Stimulated activated CD8-positive, alpha-beta memory T cell treated with anti-CD3 and anti-CD28 coated beads, Interleukin-12 subunit alpha, Interleukin-12 subunit beta, amount 100 ng/mL, for 4 hours (primary cell): ENCODE data around the gene LRMDA.

Experiments
- DNase-seq: peaks from one replicate; pipeline ENCODE4 v3.0.0-alpha.2; 2020; ENCODE audit warnings: low read depth

Gene LRMDA

DNA sequence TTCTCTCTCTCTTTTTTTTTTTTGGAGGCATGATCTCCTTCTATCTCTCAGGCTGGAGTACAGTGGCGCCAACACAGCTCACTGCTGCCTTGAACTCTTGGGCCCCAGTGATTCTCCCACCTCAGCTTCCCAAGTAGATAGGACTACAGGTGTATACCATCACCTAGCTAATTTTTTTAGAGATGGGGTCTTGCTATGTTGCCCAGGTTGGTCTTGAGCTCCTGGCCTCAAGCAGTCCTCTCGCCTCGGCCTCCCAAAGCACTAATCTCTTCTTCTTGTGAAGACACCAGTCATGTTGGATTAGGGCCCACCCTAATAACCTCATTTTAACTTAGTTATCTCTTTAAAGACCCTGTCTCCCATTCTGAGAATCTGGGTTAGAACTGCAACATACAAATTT lies 45.6 kb downstream of the LRMDA start:
- DNase-seq, result no peak

DNA sequence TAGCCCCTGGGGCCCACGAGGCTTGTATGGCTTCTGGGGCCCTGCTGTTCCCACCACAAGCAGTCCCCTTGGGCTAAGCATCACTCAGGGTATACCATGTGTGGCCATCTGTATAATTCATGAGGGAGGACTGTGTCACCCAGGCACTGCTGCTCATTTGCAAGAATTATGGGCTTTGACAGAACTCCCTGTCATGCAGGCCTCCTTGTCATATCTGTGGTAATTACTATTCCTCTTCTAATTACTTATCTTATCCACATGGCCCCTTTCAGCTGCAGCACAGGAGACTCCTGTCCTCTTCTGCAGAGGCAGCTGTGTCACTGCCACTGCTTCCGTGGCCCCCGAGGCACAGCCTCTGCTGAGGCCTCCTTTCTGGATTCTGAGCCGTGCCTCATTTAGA lies 46.3 kb downstream of the LRMDA start:
- no peak for DNase-seq

DNA sequence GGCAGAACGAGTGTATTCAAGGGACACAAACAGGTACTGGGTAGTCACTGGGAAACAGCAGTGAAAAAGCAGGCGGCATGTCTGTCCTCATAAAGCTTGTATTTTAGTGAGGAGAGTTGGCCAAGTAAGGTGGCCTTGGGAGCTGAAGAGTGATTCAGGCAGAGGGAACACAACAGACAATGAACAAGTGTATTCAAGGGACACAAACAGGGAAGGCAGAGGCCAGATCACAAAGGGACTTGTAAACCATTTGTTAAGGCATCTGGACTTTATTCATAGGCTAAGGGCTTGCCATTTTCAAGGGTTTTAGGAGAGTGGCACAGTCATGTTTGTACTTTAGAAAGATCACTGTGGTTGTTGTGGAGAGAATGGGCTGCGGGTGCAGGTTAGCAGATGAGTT lies 49.0 kb downstream of the LRMDA start:
- DNase-seq, result no peak

DNA sequence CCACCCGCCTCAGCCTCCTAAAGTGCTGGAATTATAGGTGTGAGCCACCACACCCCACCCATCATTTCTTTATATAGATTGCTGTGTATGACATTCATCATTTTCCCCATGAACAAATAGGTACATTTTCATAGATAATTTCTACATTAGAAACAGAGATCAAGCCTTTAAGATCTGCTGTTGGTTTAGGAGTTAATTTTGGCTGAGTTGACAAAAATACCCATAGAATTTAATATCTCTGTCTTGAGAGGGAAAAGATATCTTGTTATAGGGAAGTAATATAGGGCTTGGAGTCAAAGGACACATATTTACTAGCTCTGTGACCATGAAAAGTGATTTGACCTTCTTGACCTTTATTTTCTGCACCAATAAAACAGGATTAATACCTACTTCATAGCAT lies 51.8 kb downstream of the LRMDA start:
- DNase-seq, result no peak

DNA sequence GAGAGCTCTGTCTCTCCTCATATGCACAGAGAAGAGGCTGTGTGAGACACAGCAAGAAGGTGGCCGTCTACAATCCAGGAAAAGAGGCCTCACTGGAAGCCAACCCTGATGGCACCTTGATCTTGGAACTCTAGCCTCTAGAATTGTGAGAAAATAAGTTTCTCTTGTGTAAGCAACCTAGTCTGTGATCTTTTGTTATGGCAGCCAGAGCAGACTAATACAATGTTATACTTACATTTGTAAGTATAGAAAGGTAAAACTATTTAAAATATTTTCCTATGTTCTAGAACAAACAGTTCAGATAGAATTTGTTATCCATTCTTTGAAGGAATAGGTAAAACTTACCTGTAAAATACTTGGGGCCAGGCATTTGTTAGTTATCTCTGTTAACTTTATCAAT lies 53.3 kb downstream of the LRMDA start:
- DNase-seq, result no peak

DNA sequence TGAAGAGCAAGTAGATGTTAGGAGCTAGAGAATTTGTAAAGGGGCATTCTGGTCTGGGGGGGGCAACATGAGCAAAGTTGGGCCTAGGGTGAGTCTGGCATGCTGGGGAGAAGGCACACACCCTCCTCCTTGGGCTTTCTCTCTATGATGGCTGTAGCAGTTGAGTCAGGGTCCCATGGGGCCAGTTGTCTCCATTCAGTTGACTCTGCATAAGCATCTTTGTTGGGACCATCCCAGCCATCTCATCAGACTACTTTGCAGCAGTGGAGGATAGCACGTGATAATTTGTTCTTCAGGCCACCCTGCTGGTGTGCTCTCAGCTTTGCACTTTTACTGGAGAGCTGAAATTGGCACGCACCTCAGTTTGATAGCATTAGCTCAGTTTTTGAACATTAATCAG lies 55.2 kb downstream of the LRMDA start:
- no peak for DNase-seq

DNA sequence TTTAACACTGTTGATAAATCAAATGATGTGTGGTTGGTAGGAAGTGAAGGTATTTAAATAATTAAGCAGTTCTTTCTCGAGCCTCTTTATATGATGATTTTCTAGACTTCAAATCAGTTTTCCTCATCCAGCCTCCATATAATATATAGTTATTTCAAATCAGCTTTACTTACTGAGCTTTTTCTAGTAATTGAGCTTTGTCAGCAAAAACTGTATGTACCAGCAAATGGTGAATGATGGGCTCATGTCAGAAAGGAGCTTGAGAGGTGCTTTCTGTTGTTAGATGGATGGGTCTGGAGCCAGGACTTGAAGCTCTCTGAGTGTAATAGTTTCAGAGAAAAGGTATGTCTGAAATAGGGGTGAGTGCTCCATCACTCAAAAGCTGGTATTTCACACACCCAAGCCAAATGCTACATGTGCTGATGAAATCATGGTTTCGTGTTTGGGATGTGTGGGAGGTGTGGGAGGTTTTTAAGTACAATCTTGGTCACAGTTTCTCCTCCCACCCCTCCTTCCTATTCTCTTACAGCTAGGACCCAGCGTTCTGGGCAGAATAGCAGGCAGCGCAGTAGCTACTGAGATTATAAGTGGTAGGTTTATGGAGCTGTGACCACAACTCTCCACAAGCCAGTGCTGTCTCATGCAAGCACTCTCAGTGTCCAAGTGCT lies 55.8 kb downstream of the LRMDA start:
- no peak for DNase-seq

DNA sequence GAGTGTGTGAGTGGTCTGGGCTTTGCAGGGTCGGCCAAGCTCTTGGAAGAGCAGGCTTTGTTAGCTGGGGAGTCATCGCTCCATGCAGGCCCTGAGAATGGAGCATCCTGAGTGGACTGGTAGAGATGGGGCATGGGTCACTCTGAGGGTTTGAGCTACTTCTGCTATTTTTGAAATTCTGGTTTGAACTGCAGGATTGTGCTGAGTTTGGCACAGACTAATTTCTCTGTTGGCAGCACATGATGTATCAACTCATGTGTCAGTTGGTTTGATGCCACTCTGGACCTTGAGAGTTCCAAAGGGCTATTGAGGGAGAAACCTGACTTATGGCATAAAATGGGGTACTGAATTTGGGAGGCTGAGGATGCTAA lies 56.3 kb downstream of the LRMDA start:
- no peak for DNase-seq

DNA sequence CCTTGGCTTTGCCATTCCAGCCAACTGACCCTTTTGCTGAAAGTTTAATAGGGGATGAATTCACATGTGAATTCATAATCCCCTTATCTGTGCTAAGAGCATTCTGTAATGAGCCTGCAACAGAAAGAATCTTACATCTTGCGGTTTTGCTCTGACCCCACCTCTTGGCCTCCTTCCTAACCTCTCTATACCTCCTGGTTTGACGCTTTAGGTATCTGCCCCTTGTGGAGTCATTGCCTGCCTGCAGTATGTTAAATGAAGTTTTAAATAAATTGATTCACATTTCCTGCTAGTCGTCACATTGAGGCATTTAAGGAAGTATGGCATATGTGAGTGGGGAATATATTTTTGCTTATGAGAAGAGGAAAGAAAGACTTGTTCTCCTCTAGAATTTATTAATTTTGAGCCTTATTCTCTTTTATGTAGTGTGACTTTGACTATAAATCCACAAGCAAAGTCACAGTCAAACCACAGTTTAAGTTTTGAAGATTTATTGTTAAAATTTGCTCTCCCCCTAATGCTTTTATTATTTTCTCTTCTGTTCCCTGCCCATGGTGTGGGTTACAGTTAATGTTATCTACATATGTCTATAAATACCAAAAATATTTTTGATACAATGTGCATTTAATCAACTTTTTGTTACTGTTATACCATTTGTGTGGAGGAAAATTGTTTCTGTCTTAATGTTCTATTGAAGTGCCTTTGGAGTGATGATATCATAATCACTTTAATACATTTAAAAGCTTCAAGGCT lies 60.9 kb downstream of the LRMDA start:
- DNase-seq, result no peak

DNA sequence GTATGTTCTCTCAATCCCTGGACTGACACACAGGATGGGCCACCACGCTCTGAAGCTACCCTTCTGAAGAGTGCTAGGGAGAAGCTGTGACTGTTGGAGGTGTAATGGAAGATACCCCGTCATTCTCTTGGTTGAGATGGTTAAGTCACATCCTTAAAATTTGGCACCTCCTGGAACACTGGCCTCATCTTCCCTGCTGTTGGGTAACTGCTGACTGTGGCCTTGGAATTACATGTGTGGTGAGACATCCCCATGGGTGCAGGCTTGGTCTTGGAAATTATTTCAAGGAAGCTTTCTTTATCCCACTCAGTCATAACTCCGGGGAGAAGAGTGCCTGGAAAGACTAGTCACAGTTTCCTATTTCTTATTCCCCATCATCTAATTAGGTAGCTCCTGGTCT lies 62.0 kb downstream of the LRMDA start:
- DNase-seq, result no peak

DNA sequence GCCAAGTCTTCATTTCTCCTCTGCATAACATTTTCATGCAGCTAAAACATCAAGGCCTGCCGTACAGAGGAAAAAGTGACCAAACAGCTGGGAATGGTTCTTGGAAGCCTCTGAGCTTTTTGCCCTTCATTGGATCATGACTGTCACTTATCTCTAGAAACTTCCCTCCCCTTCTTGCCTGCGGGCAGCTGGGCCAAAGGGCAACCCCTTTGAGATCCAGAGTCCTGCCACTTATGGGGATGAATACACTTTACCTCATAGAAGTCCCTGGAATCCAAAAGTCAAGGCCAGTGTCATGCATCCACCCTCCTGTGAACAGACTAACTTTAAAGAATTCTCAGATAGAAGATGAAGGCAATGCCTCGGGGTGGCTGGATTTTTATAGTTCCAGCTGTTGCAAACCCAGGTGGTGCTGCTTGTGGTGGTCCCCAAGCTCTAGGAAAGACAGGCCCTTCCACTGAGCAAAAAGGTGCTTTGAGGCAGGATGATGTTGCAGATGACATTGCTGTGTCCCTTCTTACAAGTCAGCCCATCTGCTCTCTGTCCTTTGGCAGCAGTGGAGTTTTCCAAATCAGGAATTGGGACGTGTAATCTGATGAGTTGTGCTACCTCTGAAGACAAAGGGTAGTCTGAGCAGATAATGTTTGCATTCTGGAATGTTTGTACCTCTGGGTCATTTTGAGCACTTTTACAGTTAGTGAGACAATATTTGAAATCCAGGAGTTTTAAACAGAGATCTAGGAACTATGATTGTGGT lies 64.2 kb downstream of the LRMDA start:
- DNase-seq, result no peak

DNA sequence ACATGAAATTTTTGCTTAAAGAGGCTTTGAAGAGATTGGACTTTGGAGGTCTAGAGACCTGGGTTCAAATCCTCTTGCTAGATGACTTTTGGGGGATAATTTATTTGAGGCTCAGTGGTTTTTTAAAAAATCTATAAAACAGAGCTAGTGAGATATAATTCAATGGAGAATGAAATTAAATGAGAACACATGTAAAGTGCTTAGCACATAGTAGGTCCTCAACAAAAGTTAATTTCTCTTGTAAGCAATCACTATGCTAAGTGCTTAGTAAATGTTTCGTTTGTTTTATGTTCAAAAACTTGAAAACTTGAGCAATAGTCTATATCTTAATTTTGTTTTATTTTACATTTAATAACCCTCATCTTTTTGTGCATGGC lies 64.8 kb downstream of the LRMDA start:
- no peak for DNase-seq

DNA sequence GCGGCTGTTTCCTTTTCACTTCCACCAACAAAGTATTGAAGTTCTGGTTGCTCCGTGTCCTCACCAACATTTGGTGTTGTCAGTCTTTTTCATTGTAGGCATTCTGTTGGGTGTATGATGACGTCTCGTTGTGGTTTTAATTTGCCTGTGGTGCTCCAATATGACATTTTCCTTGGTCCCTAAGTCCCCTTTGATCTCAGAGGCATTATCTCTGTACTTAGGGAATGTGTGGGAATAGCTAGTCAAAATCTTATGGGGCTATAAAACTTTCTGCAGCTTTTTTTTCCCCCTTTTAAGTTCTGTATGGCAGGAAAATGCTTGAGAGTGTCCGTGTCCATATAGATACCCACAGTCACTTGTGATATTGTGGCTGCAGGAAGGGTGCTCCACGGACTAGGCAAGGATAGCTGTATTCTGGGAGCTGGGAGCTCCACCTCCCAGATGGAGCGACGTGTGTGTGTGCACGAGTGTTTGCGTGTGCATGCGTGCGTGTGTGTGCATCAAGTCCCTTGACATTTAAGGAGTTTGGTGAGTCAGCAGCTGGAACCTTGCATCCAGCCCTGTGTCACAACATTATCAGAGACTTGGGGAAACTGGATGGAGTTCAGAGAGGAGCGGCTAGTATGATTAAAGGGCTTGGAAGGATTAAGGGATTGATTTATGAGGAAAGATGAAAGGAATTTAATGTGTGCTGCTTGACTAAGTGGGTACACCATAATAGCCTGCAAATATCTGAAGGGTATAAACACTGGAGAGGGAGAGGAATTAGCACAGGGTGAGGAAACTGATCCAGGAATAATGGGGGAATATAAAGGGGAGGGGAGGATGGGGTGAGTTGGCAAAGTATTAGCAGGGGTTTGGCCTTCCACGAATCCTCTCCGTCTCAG lies 66.8 kb downstream of the LRMDA start:
- DNase-seq, result no peak

DNA sequence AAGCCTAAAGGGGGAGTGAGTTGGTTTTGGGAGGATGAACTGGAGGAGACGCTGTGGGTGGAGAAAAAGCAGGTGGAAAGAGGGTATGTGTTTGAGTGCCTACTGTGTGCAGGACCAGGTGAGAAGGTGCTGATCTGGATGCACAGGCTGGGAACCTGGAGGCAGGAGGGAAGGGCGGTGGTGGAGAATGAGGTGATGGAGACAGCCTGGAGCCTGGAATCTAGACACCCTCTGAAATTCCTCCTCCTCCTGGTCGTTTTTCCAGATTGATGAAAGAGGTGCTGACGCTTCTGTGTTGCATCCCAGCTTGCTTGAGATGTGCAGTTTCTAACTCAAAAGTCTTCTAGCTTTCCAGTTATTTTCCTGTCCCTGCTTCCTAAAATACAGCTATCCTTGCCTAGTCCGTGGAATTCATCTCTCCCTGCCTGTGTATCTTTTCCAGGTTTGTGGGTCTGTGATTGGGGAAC lies 67.5 kb downstream of the LRMDA start:
- no peak for DNase-seq

DNA sequence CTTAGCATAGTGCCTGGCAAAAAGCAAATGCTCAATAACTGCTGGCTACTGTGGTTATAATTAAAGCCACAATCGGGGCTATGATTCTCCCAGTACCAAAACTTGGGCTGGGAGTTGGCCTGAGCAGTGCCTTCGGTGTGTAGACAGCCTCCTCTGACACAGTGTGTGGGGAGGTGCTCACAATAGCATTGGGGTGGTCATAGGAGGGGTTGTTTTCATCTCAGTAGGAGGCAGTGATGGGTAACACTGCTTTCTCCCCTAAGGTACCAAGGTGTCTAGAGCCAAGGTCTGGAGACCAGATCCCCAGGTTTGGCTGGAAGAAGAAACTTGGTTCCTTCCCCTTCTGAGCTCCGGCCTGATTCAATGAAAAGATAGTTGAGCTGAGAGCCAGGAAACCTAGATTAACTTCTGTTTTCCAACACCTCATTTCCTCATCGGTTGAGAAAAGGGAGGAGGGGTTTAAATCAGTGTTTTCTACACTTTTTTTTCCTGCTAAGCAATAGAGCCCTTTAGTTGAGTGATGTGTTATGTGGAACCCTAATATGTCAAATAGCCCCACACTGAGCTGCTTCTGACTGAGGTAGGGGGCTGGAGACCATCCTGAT lies 68.2 kb downstream of the LRMDA start:
- no peak for DNase-seq

DNA sequence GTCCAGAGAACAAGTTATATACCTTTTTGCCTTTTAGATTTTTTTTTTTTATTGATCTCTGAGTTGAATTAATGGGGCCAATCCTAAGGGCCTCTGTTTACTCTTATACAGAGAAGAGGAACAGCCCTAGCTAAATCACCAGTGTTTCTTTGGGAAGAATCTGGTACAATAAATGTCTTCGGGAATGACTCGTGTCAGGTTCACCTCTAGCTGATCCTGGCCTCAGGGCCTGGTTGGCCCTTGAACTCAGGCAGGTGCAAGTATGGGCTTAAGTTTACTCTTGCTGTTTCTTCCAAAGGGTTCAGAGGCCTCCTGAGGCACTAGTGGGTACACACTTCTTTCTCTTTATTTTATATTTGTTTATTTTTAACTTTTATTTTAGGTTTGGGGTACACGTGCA lies 71.0 kb downstream of the LRMDA start:
- DNase-seq, result no peak

DNA sequence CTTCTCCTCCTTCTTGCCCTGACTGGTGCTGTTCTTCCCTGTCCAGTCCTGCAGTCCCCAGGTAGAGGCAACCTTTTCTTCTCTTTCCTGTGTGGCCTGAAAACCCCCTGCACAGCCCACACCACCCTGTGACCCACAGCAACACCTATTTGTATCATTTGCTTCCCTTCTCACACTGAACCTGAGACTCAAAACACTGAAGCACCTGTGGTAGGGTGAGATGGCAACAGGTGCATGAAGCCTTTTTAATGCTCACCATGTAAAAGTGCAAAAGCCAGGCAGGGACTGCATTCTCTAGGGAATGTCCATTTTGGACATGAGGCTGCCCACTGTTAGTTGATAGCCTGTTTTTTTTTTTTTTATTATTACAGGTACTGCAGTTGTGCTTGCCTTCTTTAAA lies 71.4 kb downstream of the LRMDA start:
- no peak for DNase-seq

DNA sequence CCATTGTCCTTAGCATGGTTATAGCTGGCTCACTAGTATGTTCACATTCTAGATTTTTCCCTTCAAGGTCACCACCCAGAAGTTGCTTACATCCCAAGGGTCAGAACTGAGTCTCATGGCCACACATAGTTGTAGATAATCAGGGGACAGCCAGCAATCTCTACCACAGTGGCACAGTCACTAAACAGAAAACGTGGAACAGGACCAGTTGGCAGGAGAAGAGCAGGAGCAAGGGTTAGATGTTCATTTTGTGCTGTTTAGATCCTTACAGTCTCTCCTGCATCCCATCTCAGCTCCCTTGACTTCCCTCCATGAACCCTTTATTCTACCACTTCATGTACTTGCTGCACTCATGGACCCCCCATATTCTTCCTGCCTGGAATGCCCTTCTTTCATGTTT lies 73.9 kb downstream of the LRMDA start:
- DNase-seq, result no peak

DNA sequence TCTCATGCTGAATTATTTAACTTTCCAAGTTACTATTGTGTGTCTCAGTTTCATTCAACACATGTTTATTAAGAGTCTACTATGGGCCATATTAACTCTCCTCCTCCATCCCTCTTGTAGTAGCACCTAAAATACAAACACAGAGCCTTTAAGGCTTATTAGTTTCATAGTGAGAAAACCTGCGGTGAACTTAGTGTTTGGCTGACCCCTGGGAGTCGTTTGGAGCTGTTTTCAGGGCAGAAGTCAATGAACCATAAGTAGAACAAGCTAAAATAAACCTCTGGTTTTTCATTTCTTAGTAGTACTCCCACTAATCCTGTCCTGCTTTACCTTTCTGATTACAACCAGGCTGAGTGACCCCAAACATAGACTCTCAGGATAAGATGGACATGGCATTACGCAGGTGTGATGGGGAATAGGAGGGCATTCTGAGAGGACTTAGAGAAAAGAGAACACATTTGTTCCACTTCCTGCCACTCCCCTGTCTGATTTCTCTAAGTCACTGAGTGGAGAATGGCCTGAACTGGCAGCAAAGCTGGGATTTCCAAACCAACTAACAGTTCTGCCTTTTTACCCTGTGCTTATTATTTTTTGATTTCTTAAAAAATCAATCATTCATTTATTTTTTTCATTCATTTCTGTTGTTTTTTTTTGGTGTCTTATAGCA lies 74.5 kb downstream of the LRMDA start:
- no peak for DNase-seq

DNA sequence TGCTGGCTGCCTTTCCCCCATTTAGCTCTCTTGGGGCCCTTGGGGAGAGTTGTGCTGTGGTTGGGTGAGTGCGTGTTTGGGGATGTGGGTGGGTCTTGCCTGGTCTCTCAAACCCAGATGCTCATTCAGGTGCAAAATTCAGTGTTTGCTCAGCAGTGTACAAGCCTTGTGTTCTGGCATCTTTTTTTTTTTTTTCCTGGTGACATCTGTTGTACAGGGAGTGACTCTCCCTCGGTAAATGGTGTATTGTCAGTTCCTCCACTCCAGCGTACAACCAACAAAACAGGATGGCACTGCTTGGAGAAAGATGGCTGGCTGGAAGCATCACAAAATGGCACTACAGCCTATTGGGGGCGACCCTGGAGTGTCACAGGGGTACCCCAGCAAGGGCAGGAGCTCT lies 75.5 kb downstream of the LRMDA start:
- DNase-seq, result no peak

DNA sequence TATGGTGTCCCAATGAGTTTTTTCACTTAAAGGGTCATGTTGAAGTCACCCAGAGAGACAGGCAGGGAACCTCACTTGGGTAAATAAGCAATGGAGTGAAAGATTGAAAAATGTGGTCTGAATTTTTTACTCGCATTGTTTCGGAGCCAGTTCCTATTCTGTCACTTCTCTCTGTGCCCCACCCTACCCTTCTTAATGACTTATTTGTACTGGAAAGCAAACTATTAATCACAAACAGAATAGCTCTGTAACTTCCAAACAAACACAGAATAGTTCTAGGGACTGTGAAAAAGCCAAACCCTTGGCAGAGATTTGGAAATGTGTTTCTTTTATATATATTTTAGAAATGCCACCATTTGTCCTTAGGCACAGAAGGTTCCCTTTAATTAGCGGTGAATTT lies 76.0 kb downstream of the LRMDA start:
- DNase-seq, result no peak
